Endodermal cell (in vitro differentiated cells): ENCODE results near the gene MRPL33. TPM values are rescaled to one million over a fixed set of nuclear protein-coding genes. Genes with fewer than 3 reads are reported as not detected.
"Not testable (repeated sequence)": the region's sequence is repeated elsewhere in the genome, so short reads cannot be mapped to it uniquely, and the experiment has no call there.

Experiments
- DNase-seq: peaks from one replicate; pipeline ENCODE4 v3.0.0-alpha.2; 2017
- H3K27ac ChIP-seq: 2 replicates; pipeline ENCODE4 v1.5.1; 2013; ENCODE audit warnings: mild to moderate bottlenecking, low read depth, low read length, moderate library complexity
- H3K27me3 ChIP-seq: 2 replicates; pipeline ENCODE4 v1.6.1; 2013; ENCODE audit warnings: mild to moderate bottlenecking, low read length, moderate library complexity; ENCODE audit not compliant: insufficient read depth, control insufficient read depth, poor library complexity, severe bottlenecking
- H3K36me3 ChIP-seq: 2 replicates; pipeline ENCODE4 v1.7.0; 2013; ENCODE audit warnings: mild to moderate bottlenecking, low read length, moderate library complexity; ENCODE audit not compliant: control insufficient read depth, insufficient read depth
- H3K4me1 ChIP-seq: one replicate; pipeline ENCODE4 v1.7.0; 2013; ENCODE audit warnings: low read length; ENCODE audit not compliant: control insufficient read depth, insufficient read depth
- H3K4me3 ChIP-seq: 2 replicates; pipeline ENCODE4 v1.5.1; 2013; ENCODE audit warnings: mild to moderate bottlenecking, low read length, moderate library complexity
- H3K9ac ChIP-seq: 2 replicates; pipeline ENCODE4 v1.6.1; 2013; ENCODE audit warnings: mild to moderate bottlenecking, low read length, moderate library complexity; ENCODE audit not compliant: poor library complexity, severe bottlenecking; ENCODE audit errors: extremely low read depth
- H3K9me3 ChIP-seq: 2 replicates; pipeline ENCODE4 v1.6.1; 2013; ENCODE audit warnings: mild to moderate bottlenecking, low read length, moderate library complexity; ENCODE audit not compliant: control insufficient read depth
- H3K27ac Mint-ChIP-seq: 2 replicates; pipeline ENCODE4 v1.8.0; 2020; ENCODE audit warnings: mixed read lengths
- H3K27me3 Mint-ChIP-seq: 2 replicates; pipeline ENCODE4 v1.8.0; 2021; ENCODE audit warnings: mild to moderate bottlenecking, mixed read lengths; ENCODE audit not compliant: insufficient read depth
- H3K36me3 Mint-ChIP-seq: 2 replicates; pipeline ENCODE4 v1.8.0; 2020; ENCODE audit warnings: low read depth, mixed read lengths
- H3K4me1 Mint-ChIP-seq: 2 replicates; pipeline ENCODE4 v1.8.0; 2020; ENCODE audit warnings: mixed read lengths
- H3K4me3 Mint-ChIP-seq: 2 replicates; pipeline ENCODE4 v1.8.0; 2020; ENCODE audit warnings: mild to moderate bottlenecking, moderate library complexity, mixed read lengths
- H3K9me3 Mint-ChIP-seq: 2 replicates; pipeline ENCODE4 v1.8.0; 2020; ENCODE audit warnings: mild to moderate bottlenecking, mixed read lengths
- WGBS, 2 experiments: methylation state at CpG; one replicate each; pipeline versions ENCODE4 v1.1.5 to v1.1.7; 2013; ENCODE audit warnings: missing lambda C conversion rate in 2 of 2, mixed read lengths in 1 of 2; ENCODE audit not compliant: insufficient coverage in 1 of 2, insufficient read length in 1 of 2; 5-methylcytosine and 5-hydroxymethylcytosine counted together
- total RNA-seq, 2 donors: library from RNA; stranded (reverse); fragmentation: NEBNext Ultra II Directional in 1 of 2; extraction: Animal tissue kit (Norgen Biotek cat#: 25700) in 1 of 2; gene quantifications; 2 replicates in 1 of 2; 3 replicates in 1 of 2; pipeline ENCODE4 v1.2.1, GENCODE V29; 2021
- TF ChIP-seq, protein P1 (sequence below): fragments of 200-600 bp; sonication (generic); conservative IDR thresholded peaks from 2 replicates; pipeline ENCODE4 v1.5.0; 2021; ENCODE audit warnings: antibody characterized with exemption, mild to moderate bottlenecking

Gene MRPL33
- total RNA-seq, 2 donors from 2014 or later, result 69.5 to 80.6 TPM

- 94 to 100% methylated on average over 2 to 3 of the region's 3 CpGs for WGBS, 2 experiments
- Mint-ChIP-seq H3K9me3 (no peaks in the 10 kb centered on the region), H3K4me1 (no peaks in the 10 kb centered on the region), H3K4me3 (no peak overlapping the region), H3K36me3 (peaks cover 2% of the 10 kb centered on the region), H3K27ac (peak overlapping the region; percentile 34), H3K27me3 (peaks cover 15% of the 10 kb centered on the region)
- H3K9me3 ChIP-seq, result no peaks in the 10 kb centered on the region
- no peak for DNase-seq
- no peak overlapping the region for H3K9ac ChIP-seq
- no peak overlapping the region for H3K4me3 ChIP-seq
- H3K27ac ChIP-seq, result no peak overlapping the region
- H3K27me3 ChIP-seq, result peaks cover 7% of the 10 kb centered on the region
- H3K36me3 ChIP-seq, result no peaks in the 10 kb centered on the region
- H3K4me1 ChIP-seq, result no peaks in the 10 kb centered on the region
- TF ChIP-seq, protein P1, sequence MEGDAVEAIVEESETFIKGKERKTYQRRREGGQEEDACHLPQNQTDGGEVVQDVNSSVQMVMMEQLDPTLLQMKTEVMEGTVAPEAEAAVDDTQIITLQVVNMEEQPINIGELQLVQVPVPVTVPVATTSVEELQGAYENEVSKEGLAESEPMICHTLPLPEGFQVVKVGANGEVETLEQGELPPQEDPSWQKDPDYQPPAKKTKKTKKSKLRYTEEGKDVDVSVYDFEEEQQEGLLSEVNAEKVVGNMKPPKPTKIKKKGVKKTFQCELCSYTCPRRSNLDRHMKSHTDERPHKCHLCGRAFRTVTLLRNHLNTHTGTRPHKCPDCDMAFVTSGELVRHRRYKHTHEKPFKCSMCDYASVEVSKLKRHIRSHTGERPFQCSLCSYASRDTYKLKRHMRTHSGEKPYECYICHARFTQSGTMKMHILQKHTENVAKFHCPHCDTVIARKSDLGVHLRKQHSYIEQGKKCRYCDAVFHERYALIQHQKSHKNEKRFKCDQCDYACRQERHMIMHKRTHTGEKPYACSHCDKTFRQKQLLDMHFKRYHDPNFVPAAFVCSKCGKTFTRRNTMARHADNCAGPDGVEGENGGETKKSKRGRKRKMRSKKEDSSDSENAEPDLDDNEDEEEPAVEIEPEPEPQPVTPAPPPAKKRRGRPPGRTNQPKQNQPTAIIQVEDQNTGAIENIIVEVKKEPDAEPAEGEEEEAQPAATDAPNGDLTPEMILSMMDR, result no peak
These were observed 8.3 kb upstream of the MRPL33 start for GRCh38 chr2:27762951-27763906.

DNA sequence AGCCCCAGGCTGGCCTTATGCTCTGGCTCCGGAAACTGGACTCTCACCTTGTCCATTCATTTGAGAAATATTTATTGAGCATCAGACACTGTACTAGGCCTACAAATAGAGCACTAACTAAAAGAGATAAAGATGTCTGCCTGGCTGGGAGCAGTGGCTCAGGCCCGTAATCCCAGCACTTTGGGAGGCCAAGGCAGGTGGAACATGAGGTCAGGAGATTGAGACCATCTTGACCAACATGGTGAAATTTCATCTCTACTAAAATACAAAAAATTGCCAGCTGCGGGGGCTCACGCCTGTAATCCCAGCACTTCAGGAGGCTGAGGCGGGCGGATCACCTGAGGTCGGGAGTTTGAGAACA lies 7.6 kb upstream of the MRPL33 start:
- Mint-ChIP-seq H3K4me3 (no peak overlapping the region), H3K27ac (peak overlapping the region; percentile 34)

DNA sequence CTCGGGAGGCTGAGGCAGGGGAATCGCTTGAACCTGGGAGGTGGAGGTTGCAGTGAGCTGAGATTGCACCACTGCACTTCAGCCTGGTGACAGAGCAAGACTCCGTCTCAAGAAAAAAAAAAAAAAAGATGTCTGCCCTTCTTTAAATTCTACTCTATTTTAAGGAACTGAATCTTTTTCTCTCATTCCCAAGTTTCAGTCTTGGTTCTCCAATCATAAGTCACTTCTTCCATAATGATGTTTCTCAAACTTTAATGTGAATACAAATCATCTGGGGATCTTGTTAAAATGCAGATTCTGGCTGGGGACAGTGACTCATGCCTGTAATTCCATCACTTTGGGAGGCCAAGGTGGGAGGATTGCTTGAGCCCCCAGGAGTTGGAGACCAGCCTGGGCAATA lies 7.0 kb upstream of the MRPL33 start:
- H3K36me3 ChIP-seq, H3K4me1 ChIP-seq: not testable (repeated sequence)
- WGBS, 2 experiments, result 90 to 92% methylated on average over 3 of the region's 3 CpGs

More for the DNA sequence above, 7.6 kb upstream of the MRPL33 start:
- no peaks in the 10 kb centered on the region for H3K36me3 ChIP-seq
- H3K4me1 ChIP-seq, result no peaks in the 10 kb centered on the region
- no peak for DNase-seq
- no peak overlapping the region for H3K9ac ChIP-seq
- WGBS, 2 experiments, result 83 to 89% methylated on average over 2 to 7 of the region's 7 CpGs
- H3K27me3 Mint-ChIP-seq, result peaks cover 21% of the 10 kb centered on the region
- H3K4me1 Mint-ChIP-seq, result no peaks in the 10 kb centered on the region
- H3K9me3 Mint-ChIP-seq, result no peaks in the 10 kb centered on the region
- no peak overlapping the region for H3K27ac ChIP-seq
- peaks cover 2% of the 10 kb centered on the region for H3K36me3 Mint-ChIP-seq
- no peak overlapping the region for H3K4me3 ChIP-seq
- no peaks in the 10 kb centered on the region for H3K9me3 ChIP-seq
- peaks cover 8% of the 10 kb centered on the region for H3K27me3 ChIP-seq
- TF ChIP-seq, protein P1, result no peak

More for the DNA sequence above, 7.0 kb upstream of the MRPL33 start:
- peaks cover 21% of the 10 kb centered on the region for H3K27me3 Mint-ChIP-seq
- not testable (repeated sequence) for H3K4me3 ChIP-seq, H3K4me1 Mint-ChIP-seq, H3K9ac ChIP-seq, H3K9me3 ChIP-seq, H3K4me3 Mint-ChIP-seq, H3K9me3 Mint-ChIP-seq, H3K27ac Mint-ChIP-seq, DNase-seq, H3K36me3 Mint-ChIP-seq, H3K27ac ChIP-seq, H3K27me3 ChIP-seq
